COLO668 (cell line): ENCODE measurements around the gene DUSP15.

Source experiments
- DNase-seq: peaks from one replicate; lab custom pipeline; 2025; ENCODE audit not compliant: unreplicated experiment; lab: John Stamatoyannopoulos, UW

Gene DUSP15

GRCh38 chr20:31896049-31896448, 25.7 kb upstream of the DUSP15 start:
- DNase-seq: no peak

- no peak for DNase-seq
These were observed 24.8 kb upstream of the DUSP15 start for GRCh38 chr20:31894980-31895675.

GRCh38 chr20:31890646-31891045, 20.3 kb upstream of the DUSP15 start:
- no peak for DNase-seq

- DNase-seq: no peak
These were observed 13.5 kb upstream of the DUSP15 start for GRCh38 chr20:31883829-31884228.

- DNase-seq: no peak
These were observed 11.6 kb upstream of the DUSP15 start for GRCh38 chr20:31881945-31882344.

- DNase-seq: peak; percentile 96
These were observed 9.0 kb upstream of the DUSP15 start for GRCh38 chr20:31879143-31879987.

GRCh38 chr20:31877684-31878083, 7.4 kb upstream of the DUSP15 start:
- no peak for DNase-seq

- DNase-seq: no peak
These were observed 5.3 kb upstream of the DUSP15 start for GRCh38 chr20:31875671-31876070.

GRCh38 chr20:31872406-31872805, 2.1 kb upstream of the DUSP15 start:
- no peak for DNase-seq

GRCh38 chr20:31871618-31871954, 1.3 kb upstream of the DUSP15 start:
- no peak for DNase-seq

- peak; percentile 25 for DNase-seq
These were observed 645 bp upstream of the DUSP15 start for GRCh38 chr20:31870726-31871617.

- DNase-seq: no peak
These were observed 720 bp downstream of the DUSP15 start for GRCh38 chr20:31869673-31869941.

GRCh38 chr20:31868853-31869672, 1.3 kb downstream of the DUSP15 start:
- no peak for DNase-seq

- no peak for DNase-seq
These were observed 4.1 kb downstream of the DUSP15 start for GRCh38 chr20:31866221-31866620.

- no peak for DNase-seq
These were observed 5.6 kb downstream of the DUSP15 start for GRCh38 chr20:31864521-31865400.

GRCh38 chr20:31863296-31864085, 6.8 kb downstream of the DUSP15 start:
- DNase-seq: no peak

GRCh38 chr20:31862506-31862905, 7.8 kb downstream of the DUSP15 start:
- DNase-seq: no peak

- DNase-seq: no peak
These were observed 8.2 kb downstream of the DUSP15 start for GRCh38 chr20:31862157-31862470.

GRCh38 chr20:31861385-31862156, 8.8 kb downstream of the DUSP15 start:
- peak; percentile 84 for DNase-seq
